Gastroesophageal sphincter (tissue), 3 donors: ENCODE results near the gene MC2R.

Experiments used
- CTCF ChIP-seq, 4 experiments: fragments of 200-600 bp in 2 of 4; fragments of 450-650 bp in 2 of 4; sonication (generic) in 1 of 4; IDR thresholded peaks; one replicate each; pipeline ENCODE4 v1.5.1; 2017 to 2019; ENCODE audit warnings: antibody characterized with exemption in 4 of 4, mild to moderate bottlenecking in 2 of 4, moderate library complexity in 2 of 4
- POLR2A ChIP-seq, 2 donors: fragments of 450-650 bp; IDR thresholded peaks; one replicate each; pipeline ENCODE4 v1.6.1; 2017; ENCODE audit warnings: antibody characterized with exemption in 2 of 2, mild to moderate bottlenecking in 2 of 2, moderate library complexity in 1 of 2
- POLR2AphosphoS5 ChIP-seq: sonication (generic); formaldehyde crosslinking; IDR thresholded peaks from one replicate; pipeline ENCODE4 v1.6.1; 2017; ENCODE audit warnings: antibody characterized with exemption

- TF ChIP-seq POLR2AphosphoS5 (no peak), CTCF (IDR thresholded peaks at IDR 0.05) (no peak), POLR2A (IDR thresholded peaks at IDR 0.05) (no peak)
Measured at GRCh38 chr18:13872932-13873331, 42.4 kb downstream of the MC2R start.
